Activated CD4-positive, alpha-beta T cell treated with anti-CD3 and anti-CD28 coated beads, Interleukin-2, amount 10 ng/mL, durations not matched to agents 24 days and 14 days (primary cell): ENCODE measurements around the gene RARB. TPM values are rescaled to one million over a fixed set of nuclear protein-coding genes. Genes with fewer than 3 reads are reported as not detected.

Experiments
- DNase-seq: peaks from one replicate; pipeline ENCODE4 v3.0.0; 2022
- H3K27ac Mint-ChIP-seq: one replicate; pipeline ENCODE4 v1.8.0; 2022; ENCODE audit warnings: mild to moderate bottlenecking, mixed read lengths
- H3K27me3 Mint-ChIP-seq: one replicate; pipeline ENCODE4 v1.8.0; 2022; ENCODE audit warnings: mixed read lengths
- H3K36me3 Mint-ChIP-seq: one replicate; pipeline ENCODE4 v1.8.0; 2022; ENCODE audit warnings: low read depth, mild to moderate bottlenecking, mixed read lengths
- H3K4me1 Mint-ChIP-seq: one replicate; pipeline ENCODE4 v1.8.0; 2021; ENCODE audit warnings: mixed read lengths
- H3K4me3 Mint-ChIP-seq: one replicate; pipeline ENCODE4 v1.8.0; 2022; ENCODE audit warnings: mild to moderate bottlenecking, moderate library complexity, mixed read lengths
- H3K9me3 Mint-ChIP-seq: one replicate; pipeline ENCODE4 v1.8.0; 2021; ENCODE audit warnings: mixed read lengths
- intact Hi-C: fragments of 100-400 bp; cut with micrococcal nuclease; formaldehyde crosslinking; loops from one replicate; pipeline ENCODE4 v1.15.1; 2023
- total RNA-seq: library from RNA; stranded (reverse); gene quantifications from 2 replicates; pipeline ENCODE4 v1.2.3, GENCODE V29; 2022

Gene RARB
- total RNA-seq, 1 donor from 2014 or later, result not detected

- H3K4me1 Mint-ChIP-seq, result peaks cover 3% of the 10 kb centered on the region
- intact Hi-C loops, result no loop called here
- H3K4me3 Mint-ChIP-seq, result no peak overlapping the region
- H3K9me3 Mint-ChIP-seq, result no peaks in the 10 kb centered on the region
- no peaks in the 10 kb centered on the region for H3K27me3 Mint-ChIP-seq
- peaks cover 61% of the 10 kb centered on the region for H3K36me3 Mint-ChIP-seq
- no peak overlapping the region for H3K27ac Mint-ChIP-seq
- DNase-seq, result no peak
These were observed 175.6 kb downstream of the RARB start for GRCh38 chr3:25603703-25604102.

- Mint-ChIP-seq H3K4me1 (peaks cover 3% of the 10 kb centered on the region), H3K27ac (no peak overlapping the region), H3K9me3 (no peaks in the 10 kb centered on the region), H3K27me3 (no peaks in the 10 kb centered on the region), H3K4me3 (no peak overlapping the region), H3K36me3 (peaks cover 57% of the 10 kb centered on the region)
- intact Hi-C loops, result no loop called here
- no peak for DNase-seq
These were observed 176.2 kb downstream of the RARB start for GRCh38 chr3:25604107-25604805.

GRCh38 chr3:25610167-25610566 lies 182.1 kb downstream of the RARB start:
- no peaks in the 10 kb centered on the region for H3K27me3 Mint-ChIP-seq
- no peak overlapping the region for H3K4me3 Mint-ChIP-seq
- peak overlapping the region; percentile 59 for H3K27ac Mint-ChIP-seq
- H3K36me3 Mint-ChIP-seq, result peaks cover 58% of the 10 kb centered on the region
- intact Hi-C loops, result no loop called here
- peaks cover 7% of the 10 kb centered on the region for H3K4me1 Mint-ChIP-seq
- no peak for DNase-seq
- no peaks in the 10 kb centered on the region for H3K9me3 Mint-ChIP-seq

- intact Hi-C loops, result no loop called here
- Mint-ChIP-seq H3K27me3 (no peaks in the 10 kb centered on the region), H3K27ac (no peak overlapping the region), H3K36me3 (peaks cover 55% of the 10 kb centered on the region), H3K4me3 (no peak overlapping the region), H3K9me3 (no peaks in the 10 kb centered on the region), H3K4me1 (peaks cover 7% of the 10 kb centered on the region)
- DNase-seq, result no peak
These were observed 182.7 kb downstream of the RARB start for GRCh38 chr3:25610779-25611178.

- no peak for DNase-seq
- Mint-ChIP-seq H3K4me3 (no peak overlapping the region), H3K27me3 (no peaks in the 10 kb centered on the region), H3K4me1 (peaks cover 7% of the 10 kb centered on the region), H3K9me3 (no peaks in the 10 kb centered on the region), H3K36me3 (peaks cover 52% of the 10 kb centered on the region), H3K27ac (no peak overlapping the region)
- intact Hi-C loops, result no loop called here
These were observed 183.1 kb downstream of the RARB start for GRCh38 chr3:25611193-25611592.

GRCh38 chr3:25618028-25618427 lies 190.0 kb downstream of the RARB start:
- Mint-ChIP-seq H3K36me3 (peaks cover 53% of the 10 kb centered on the region), H3K27ac (no peak overlapping the region)
- DNase-seq, result no peak

GRCh38 chr3:25619382-25619781 lies 191.3 kb downstream of the RARB start:
- H3K36me3 Mint-ChIP-seq, result peaks cover 57% of the 10 kb centered on the region
- H3K27ac Mint-ChIP-seq, result no peak overlapping the region
- peaks cover 4% of the 10 kb centered on the region for H3K4me1 Mint-ChIP-seq

More at GRCh38 chr3:25618028-25618427, 190.0 kb downstream of the RARB start:
- intact Hi-C loops, result no loop called here
- Mint-ChIP-seq H3K4me3 (no peak overlapping the region), H3K4me1 (peaks cover 4% of the 10 kb centered on the region), H3K27me3 (no peaks in the 10 kb centered on the region), H3K9me3 (no peaks in the 10 kb centered on the region)

GRCh38 chr3:25620493-25620892 lies 192.4 kb downstream of the RARB start:
- DNase-seq, result no peak
- no peaks in the 10 kb centered on the region for H3K27me3 Mint-ChIP-seq
- no peaks in the 10 kb centered on the region for H3K9me3 Mint-ChIP-seq
- intact Hi-C loops, result no loop called here
- H3K27ac Mint-ChIP-seq, result peak overlapping the region; percentile 4
- peaks cover 61% of the 10 kb centered on the region for H3K36me3 Mint-ChIP-seq
- H3K4me1 Mint-ChIP-seq, result peaks cover 4% of the 10 kb centered on the region
- H3K4me3 Mint-ChIP-seq, result no peak overlapping the region

More at GRCh38 chr3:25619382-25619781, 191.3 kb downstream of the RARB start:
- no peak for DNase-seq
- H3K9me3 Mint-ChIP-seq, result no peaks in the 10 kb centered on the region
- no peak overlapping the region for H3K4me3 Mint-ChIP-seq
- intact Hi-C loops, result no loop called here
- no peaks in the 10 kb centered on the region for H3K27me3 Mint-ChIP-seq

GRCh38 chr3:25621087-25621486 lies 193.0 kb downstream of the RARB start:
- Mint-ChIP-seq H3K4me1 (peaks cover 4% of the 10 kb centered on the region), H3K4me3 (no peak overlapping the region), H3K27me3 (no peaks in the 10 kb centered on the region), H3K36me3 (peaks cover 65% of the 10 kb centered on the region), H3K9me3 (no peaks in the 10 kb centered on the region), H3K27ac (peak overlapping the region; percentile 4)
- DNase-seq, result no peak
- intact Hi-C loops, result no loop called here

- no peak overlapping the region for H3K27ac Mint-ChIP-seq
- peaks cover 8% of the 10 kb centered on the region for H3K4me1 Mint-ChIP-seq
- H3K4me3 Mint-ChIP-seq, result no peak overlapping the region
- H3K9me3 Mint-ChIP-seq, result no peaks in the 10 kb centered on the region
- DNase-seq, result no peak
- no peaks in the 10 kb centered on the region for H3K27me3 Mint-ChIP-seq
- intact Hi-C loops, result no loop called here
- peaks cover 51% of the 10 kb centered on the region for H3K36me3 Mint-ChIP-seq
These were observed 203.9 kb downstream of the RARB start for GRCh38 chr3:25631989-25632388.

GRCh38 chr3:25633919-25634318 lies 205.9 kb downstream of the RARB start:
- Mint-ChIP-seq H3K4me3 (no peak overlapping the region), H3K27ac (no peak overlapping the region), H3K36me3 (peaks cover 49% of the 10 kb centered on the region), H3K27me3 (no peaks in the 10 kb centered on the region), H3K9me3 (no peaks in the 10 kb centered on the region), H3K4me1 (peaks cover 8% of the 10 kb centered on the region)
- no peak for DNase-seq
- intact Hi-C loops, result no loop called here

GRCh38 chr3:25635038-25635437 lies 207.0 kb downstream of the RARB start:
- no peaks in the 10 kb centered on the region for H3K27me3 Mint-ChIP-seq
- peaks cover 8% of the 10 kb centered on the region for H3K4me1 Mint-ChIP-seq
- peaks cover 45% of the 10 kb centered on the region for H3K36me3 Mint-ChIP-seq
- H3K27ac Mint-ChIP-seq, result no peak overlapping the region
- H3K9me3 Mint-ChIP-seq, result no peaks in the 10 kb centered on the region
- H3K4me3 Mint-ChIP-seq, result no peak overlapping the region
- DNase-seq, result no peak
- intact Hi-C loops, result no loop called here
